ENCODE measurements around the gene ZNF292. TPM values are rescaled to one million over a fixed set of nuclear protein-coding genes. Genes with fewer than 3 reads are reported as not detected.

Gene ZNF292
- total RNA-seq, 4 donors from 2014 or later = 18.5 to 61.8 (median 42.4) TPM

DNA sequence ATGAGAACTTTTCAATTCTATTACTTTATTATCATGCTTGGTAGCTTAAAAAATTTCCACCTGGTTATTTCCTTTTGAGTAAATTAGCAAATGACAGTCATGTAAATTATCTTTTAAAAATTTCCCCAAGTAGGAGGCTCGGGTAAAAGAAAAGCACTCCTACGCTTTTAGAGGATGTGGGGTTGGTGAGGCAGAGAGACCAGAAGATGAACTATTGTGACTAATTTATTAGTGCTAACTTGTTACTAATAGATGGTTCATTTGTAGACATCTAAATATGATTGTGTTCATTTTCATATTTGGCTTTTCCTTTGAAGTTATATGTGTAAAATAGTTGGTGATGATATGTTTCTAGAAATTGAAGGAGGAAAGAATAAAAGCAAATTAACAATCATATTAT lies 27.0 kb downstream of the ZNF292 start:
- no peak for TF ChIP-seq EP300 (IDR thresholded peaks at IDR 0.05; ENCODE audit: low read depth)
- TF ChIP-seq POLR2AphosphoS5 (IDR thresholded peaks at IDR 0.05) = no peak
- TF ChIP-seq, protein P1, sequence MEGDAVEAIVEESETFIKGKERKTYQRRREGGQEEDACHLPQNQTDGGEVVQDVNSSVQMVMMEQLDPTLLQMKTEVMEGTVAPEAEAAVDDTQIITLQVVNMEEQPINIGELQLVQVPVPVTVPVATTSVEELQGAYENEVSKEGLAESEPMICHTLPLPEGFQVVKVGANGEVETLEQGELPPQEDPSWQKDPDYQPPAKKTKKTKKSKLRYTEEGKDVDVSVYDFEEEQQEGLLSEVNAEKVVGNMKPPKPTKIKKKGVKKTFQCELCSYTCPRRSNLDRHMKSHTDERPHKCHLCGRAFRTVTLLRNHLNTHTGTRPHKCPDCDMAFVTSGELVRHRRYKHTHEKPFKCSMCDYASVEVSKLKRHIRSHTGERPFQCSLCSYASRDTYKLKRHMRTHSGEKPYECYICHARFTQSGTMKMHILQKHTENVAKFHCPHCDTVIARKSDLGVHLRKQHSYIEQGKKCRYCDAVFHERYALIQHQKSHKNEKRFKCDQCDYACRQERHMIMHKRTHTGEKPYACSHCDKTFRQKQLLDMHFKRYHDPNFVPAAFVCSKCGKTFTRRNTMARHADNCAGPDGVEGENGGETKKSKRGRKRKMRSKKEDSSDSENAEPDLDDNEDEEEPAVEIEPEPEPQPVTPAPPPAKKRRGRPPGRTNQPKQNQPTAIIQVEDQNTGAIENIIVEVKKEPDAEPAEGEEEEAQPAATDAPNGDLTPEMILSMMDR (IDR thresholded peaks at IDR 0.05) = no peak
- TF ChIP-seq POLR2A (IDR thresholded peaks at IDR 0.05) = no peak
- Histone ChIP-seq H3K36me3 (no peaks in the 10 kb centered on the region), H3K27me3 (no peaks in the 10 kb centered on the region), H3K4me3 (no peak overlapping the region), H3K27ac (no peak overlapping the region), H3K9me3 (no peaks in the 10 kb centered on the region), H3K4me1 (peaks cover 0 to 8% (median 0%) of the 10 kb centered on the region in 4 donors)
- no peak for DNase-seq
- in situ Hi-C loops (cut with MboI; ENCODE audit: low pct_ligation_motif_present in 1 of 4, low pct_unique_long_range_greater_than_20kb in 1 of 4, low sequenced_read_pairs in 3 of 4) = no loop called here
- intact Hi-C loops (cut with DNase I; ENCODE audit: low total_unique reads) = no loop called here
- whole genome bisulfite sequencing, 2 donors (ENCODE audit: low coverage in 1 of 2) = 77 to 83% methylated on average over 2 of the region's 2 CpGs

DNA sequence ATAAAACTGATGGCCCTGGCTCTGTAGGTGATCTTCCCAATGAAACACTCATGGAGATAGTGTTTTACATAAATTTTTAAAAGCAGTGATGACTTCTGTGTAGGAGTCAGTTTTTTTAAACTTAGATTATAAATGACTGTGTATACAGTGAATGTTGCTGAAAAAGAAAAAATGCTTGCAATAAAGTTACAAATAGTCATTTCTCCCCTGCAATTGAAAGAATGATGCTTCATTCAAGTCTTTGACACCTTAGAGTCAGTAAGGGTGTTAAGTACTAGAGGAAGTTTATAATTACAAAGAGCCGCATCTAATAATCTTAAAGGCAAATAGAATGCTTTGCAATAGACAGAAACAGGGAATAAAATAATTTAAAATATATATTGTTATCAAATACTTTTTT lies 27.6 kb downstream of the ZNF292 start:
- Histone ChIP-seq H3K36me3 (no peaks in the 10 kb centered on the region), H3K27me3 (no peaks in the 10 kb centered on the region), H3K27ac (no peak overlapping the region), H3K4me3 (no peak overlapping the region), H3K9me3 (no peaks in the 10 kb centered on the region), H3K4me1 (peaks cover 0 to 8% (median 0%) of the 10 kb centered on the region in 4 donors)
- TF ChIP-seq POLR2A (IDR thresholded peaks at IDR 0.05) = no peak
- TF ChIP-seq, protein P1 (IDR thresholded peaks at IDR 0.05) = no peak
- no peak for TF ChIP-seq EP300 (IDR thresholded peaks at IDR 0.05; ENCODE audit: low read depth)
- TF ChIP-seq POLR2AphosphoS5 (IDR thresholded peaks at IDR 0.05) = no peak
- DNase-seq = no peak
- 87 to 90% methylated on average over 1 of the region's 1 CpG for WGBS, 2 donors (ENCODE audit: low coverage in 1 of 2)
- in situ Hi-C loops (cut with MboI; ENCODE audit: low pct_ligation_motif_present in 1 of 4, low pct_unique_long_range_greater_than_20kb in 1 of 4, low sequenced_read_pairs in 3 of 4) (no loop called here), intact Hi-C loops (cut with DNase I; ENCODE audit: low total_unique reads) (no loop called here)

DNA sequence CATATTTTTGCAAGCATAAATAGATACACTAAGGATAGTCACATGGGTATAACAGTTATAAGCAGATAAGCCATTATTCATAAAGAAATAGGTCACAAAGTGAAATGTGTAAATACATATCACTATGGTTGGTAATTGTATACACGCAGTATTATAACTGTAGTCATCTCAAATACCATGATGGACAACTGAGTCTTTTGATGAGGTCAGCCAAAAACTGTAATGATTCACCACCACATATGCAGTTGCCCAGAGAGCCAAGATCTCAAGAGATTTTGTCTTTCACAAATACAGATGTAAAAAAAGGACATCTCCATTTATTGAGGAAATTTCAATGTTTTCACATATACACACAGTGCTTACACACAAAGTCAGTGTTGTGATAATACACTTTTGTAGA lies 28.3 kb downstream of the ZNF292 start:
- no peak for DNase-seq
- in situ Hi-C loops (cut with MboI; ENCODE audit: low pct_ligation_motif_present in 1 of 4, low pct_unique_long_range_greater_than_20kb in 1 of 4, low sequenced_read_pairs in 3 of 4) (no loop called here), intact Hi-C loops (cut with DNase I; ENCODE audit: low total_unique reads) (no loop called here)
- Histone ChIP-seq H3K4me1 (peaks cover 0 to 3% (median 0%) of the 10 kb centered on the region in 4 donors), H3K36me3 (no peaks in the 10 kb centered on the region), H3K27me3 (no peaks in the 10 kb centered on the region), H3K9me3 (no peaks in the 10 kb centered on the region), H3K27ac (no peak overlapping the region), H3K4me3 (no peak overlapping the region)
- no peak for TF ChIP-seq POLR2AphosphoS5 (IDR thresholded peaks at IDR 0.05)
- TF ChIP-seq, protein P1 (IDR thresholded peaks at IDR 0.05) = no peak
- no peak for TF ChIP-seq EP300 (IDR thresholded peaks at IDR 0.05; ENCODE audit: low read depth)
- TF ChIP-seq POLR2A (IDR thresholded peaks at IDR 0.05) = no peak
- 70 to 90% methylated on average over 1 of the region's 1 CpG for WGBS, 2 donors (ENCODE audit: low coverage in 1 of 2)

DNA sequence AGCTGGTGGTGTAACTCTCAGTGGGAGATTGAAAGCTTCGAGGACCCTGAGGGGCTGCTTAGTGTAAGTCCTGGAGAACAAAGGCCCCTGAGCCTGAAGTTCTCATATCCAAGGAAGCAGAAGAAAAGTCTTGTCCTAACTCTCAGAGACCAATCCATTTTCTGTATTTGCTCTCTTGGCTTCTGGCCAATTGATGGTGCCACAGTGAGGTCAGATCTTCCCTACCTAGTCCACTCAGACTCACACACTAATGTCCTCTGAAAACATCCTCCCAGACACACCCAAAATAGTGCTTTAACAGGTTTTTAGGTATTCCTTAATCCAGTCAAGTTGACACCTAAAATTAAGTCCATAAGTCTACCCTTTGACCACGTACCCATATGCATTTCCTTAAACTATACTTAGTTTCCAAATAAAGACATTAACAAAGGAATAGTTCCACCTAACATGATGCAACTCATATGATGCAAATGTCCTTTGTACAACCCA lies 29.4 kb downstream of the ZNF292 start:
- H3K4me3 ChIP-seq = no peak overlapping the region
- H3K4me1 ChIP-seq = no peaks in the 10 kb centered on the region
- TF ChIP-seq, protein P1 (IDR thresholded peaks at IDR 0.05) = no peak
- TF ChIP-seq POLR2AphosphoS5 (IDR thresholded peaks at IDR 0.05) = no peak
- no peak for TF ChIP-seq POLR2A (IDR thresholded peaks at IDR 0.05)
- TF ChIP-seq EP300 (IDR thresholded peaks at IDR 0.05; ENCODE audit: low read depth) = no peak
- 91 to 94% methylated on average over 2 of the region's 2 CpGs for WGBS, 2 donors (ENCODE audit: low coverage in 1 of 2)
- intact Hi-C loops (cut with DNase I; ENCODE audit: low total_unique reads) = no loop called here
- H3K36me3 ChIP-seq = no peaks in the 10 kb centered on the region
- H3K27ac ChIP-seq = no peak overlapping the region
- in situ Hi-C loops (cut with MboI; ENCODE audit: low pct_ligation_motif_present in 1 of 4, low pct_unique_long_range_greater_than_20kb in 1 of 4, low sequenced_read_pairs in 3 of 4) = no loop called here
- no peaks in the 10 kb centered on the region for H3K9me3 ChIP-seq
- H3K27me3 ChIP-seq = no peaks in the 10 kb centered on the region
- DNase-seq = no peak
